ENCODE results near the gene ECEL1.

DNA sequence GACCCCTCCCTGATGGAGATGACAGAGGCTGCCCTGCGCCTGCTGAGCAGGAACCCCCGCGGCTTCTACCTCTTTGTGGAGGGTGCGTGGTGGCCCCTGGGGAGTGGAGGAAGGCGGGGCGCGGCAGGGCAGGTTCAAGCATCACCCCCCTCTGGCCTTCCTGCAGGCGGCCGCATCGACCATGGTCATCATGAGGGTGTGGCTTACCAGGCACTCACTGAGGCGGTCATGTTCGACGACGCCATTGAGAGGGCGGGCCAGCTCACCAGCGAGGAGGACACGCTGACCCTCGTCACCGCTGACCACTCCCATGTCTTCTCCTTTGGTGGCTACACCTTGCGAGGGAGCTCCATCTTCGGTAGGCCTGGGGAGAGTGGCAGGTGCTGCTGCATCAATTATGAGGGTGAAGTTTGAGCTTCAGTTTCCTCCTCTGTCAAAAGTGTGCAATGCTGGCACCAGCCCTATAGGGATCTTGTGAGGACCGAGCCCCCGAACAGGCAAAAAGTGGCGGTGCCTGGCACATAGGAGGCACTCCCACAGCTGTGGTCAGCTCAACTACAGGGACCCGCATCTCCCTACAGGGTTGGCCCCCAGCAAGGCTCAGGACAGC is 29.5 kb downstream of the ECEL1 start:
- TF ChIP-seq, protein P1, sequence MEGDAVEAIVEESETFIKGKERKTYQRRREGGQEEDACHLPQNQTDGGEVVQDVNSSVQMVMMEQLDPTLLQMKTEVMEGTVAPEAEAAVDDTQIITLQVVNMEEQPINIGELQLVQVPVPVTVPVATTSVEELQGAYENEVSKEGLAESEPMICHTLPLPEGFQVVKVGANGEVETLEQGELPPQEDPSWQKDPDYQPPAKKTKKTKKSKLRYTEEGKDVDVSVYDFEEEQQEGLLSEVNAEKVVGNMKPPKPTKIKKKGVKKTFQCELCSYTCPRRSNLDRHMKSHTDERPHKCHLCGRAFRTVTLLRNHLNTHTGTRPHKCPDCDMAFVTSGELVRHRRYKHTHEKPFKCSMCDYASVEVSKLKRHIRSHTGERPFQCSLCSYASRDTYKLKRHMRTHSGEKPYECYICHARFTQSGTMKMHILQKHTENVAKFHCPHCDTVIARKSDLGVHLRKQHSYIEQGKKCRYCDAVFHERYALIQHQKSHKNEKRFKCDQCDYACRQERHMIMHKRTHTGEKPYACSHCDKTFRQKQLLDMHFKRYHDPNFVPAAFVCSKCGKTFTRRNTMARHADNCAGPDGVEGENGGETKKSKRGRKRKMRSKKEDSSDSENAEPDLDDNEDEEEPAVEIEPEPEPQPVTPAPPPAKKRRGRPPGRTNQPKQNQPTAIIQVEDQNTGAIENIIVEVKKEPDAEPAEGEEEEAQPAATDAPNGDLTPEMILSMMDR (IDR thresholded peaks at IDR 0.05), result no peak
- TF ChIP-seq POLR2A (IDR thresholded peaks at IDR 0.05), result no peak
